Measurements from ENCODE around the gene SUMO3. TPM values are rescaled to one million over a fixed set of nuclear protein-coding genes. Genes with fewer than 3 reads are reported as not detected.

Gene SUMO3
- total and polyA plus RNA-seq, 2 of the 4 experiments (the other 2 are of a cell fraction), result 64.9 to 101 TPM

- CTCF ChIA-PET, result no interaction called here
- POLR2A ChIA-PET (ENCODE audit: unreplicated experiment), result no interaction called here
- dilution Hi-C loops (cut with HindIII; ENCODE audit: low sequenced_read_pairs, unreplicated experiment), result no loop called here
Measured at GRCh38 chr21:44761011-44761729, 56.7 kb downstream of the SUMO3 start.

More at GRCh38 chr21:44761011-44761729, 56.7 kb downstream of the SUMO3 start:
- intact Hi-C loops (cut with micrococcal nuclease), result no loop called here
- no peak overlapping the region for H2BK20ac ChIP-seq (ENCODE audit: low read depth, low read length)
- no peak overlapping the region for H3K14ac ChIP-seq (replicated peaks; ENCODE audit: low read depth, low read length)
- peaks cover 3% of the 10 kb centered on the region; the same call in 1 of the 2 replicates for H3K27me3 ChIP-seq (ENCODE audit: control insufficient read depth, insufficient read depth, low read length)
- no peaks in the 10 kb centered on the region for H3K9me3 ChIP-seq (ENCODE audit: control insufficient read depth, insufficient read depth, low read length)
- no peak overlapping the region for H2BK5ac ChIP-seq (ENCODE audit: low read depth, low read length, poor library complexity, severe bottlenecking)
- H3K4me2 ChIP-seq (ENCODE audit: low read depth, low read length), result no peak overlapping the region
- no peak for TF ChIP-seq SMC3 (IDR thresholded peaks at IDR 0.05; ENCODE audit: low read depth, low read length)
- no peak for TF ChIP-seq NFE2L2 (IDR thresholded peaks at IDR 0.05; ENCODE audit: low read depth, low read length)
- TF ChIP-seq BHLHE40 (IDR thresholded peaks at IDR 0.05; ENCODE audit: low read depth, low read length), result no peak
- TF ChIP-seq CTCF (conservative IDR thresholded peaks at IDR 0.05; ENCODE audit: low read depth, low read length), result no peak
- TF ChIP-seq RCOR1 (IDR thresholded peaks at IDR 0.05; ENCODE audit: insufficient replicate concordance, low read length), result no peak
- no peak for TF ChIP-seq USF2 (IDR thresholded peaks at IDR 0.05; ENCODE audit: low read depth, low read length)
- TF ChIP-seq MAZ (IDR thresholded peaks at IDR 0.05; ENCODE audit: borderline replicate concordance, low read depth, low read length), result no peak
- TF ChIP-seq POLR2A (IDR thresholded peaks at IDR 0.05; ENCODE audit: low read depth, low read length), result no peak
- no peak for TF ChIP-seq MAFK (IDR thresholded peaks at IDR 0.05; ENCODE audit: low read depth, low read length)
- no peak for TF ChIP-seq MXI1 (IDR thresholded peaks at IDR 0.05; ENCODE audit: borderline replicate concordance, low read depth, low read length)
- no peak overlapping the region for H2AK9ac ChIP-seq (replicated peaks; ENCODE audit: low read depth, low read length, poor library complexity)
- in situ Hi-C loops (cut with MboI; ENCODE audit: low sequenced_read_pairs), result no loop called here
- no peak overlapping the region for H2BK120ac ChIP-seq (ENCODE audit: low read depth, low read length)
- no peak overlapping the region for H4K8ac ChIP-seq (ENCODE audit: low read depth in 2 of 2, low read length in 2 of 2)
- no peak overlapping the region for H3K4ac ChIP-seq (ENCODE audit: low read depth, low read length)
- BruUV-seq (replicated peaks), result no TSS peak
- H3K23ac ChIP-seq (ENCODE audit: low read depth, low read length), result no peak overlapping the region
- H3K27ac ChIP-seq (ENCODE audit: insufficient read depth, low read length), result no peak overlapping the region
- no peaks in the 10 kb centered on the region; the same call in none of the 2 replicates for H4K20me1 ChIP-seq (ENCODE audit: insufficient read depth, low read length)
- H4K5ac ChIP-seq (ENCODE audit: low read depth, low read length), result no peak overlapping the region
- no peaks in the 10 kb centered on the region for H3K9me1 ChIP-seq (ENCODE audit: insufficient read depth, low read length)
- no peaks in the 10 kb centered on the region for H3K79me1 ChIP-seq (ENCODE audit: low read depth in 1 of 2, low read length in 2 of 2)
- H3K4me1 ChIP-seq (ENCODE audit: control insufficient read depth, insufficient read depth, low read length), result no peaks in the 10 kb centered on the region
- no peak overlapping the region for H3K9ac ChIP-seq (ENCODE audit: low read depth, low read length)
- no peak overlapping the region for H4K91ac ChIP-seq (ENCODE audit: insufficient read depth, low read depth, low read length)
- no peak overlapping the region for H3K4me3 ChIP-seq (ENCODE audit: insufficient read depth, low read depth, low read length)
- no peak overlapping the region for H2BK15ac ChIP-seq (ENCODE audit: low read depth, low read length)
- H3K36me3 ChIP-seq (ENCODE audit: control insufficient read depth, insufficient read depth, low read length), result no peaks in the 10 kb centered on the region
- H3K18ac ChIP-seq (ENCODE audit: low read depth, low read length), result no peak overlapping the region
- DNase-seq, result no peak
- no peak overlapping the region for H3K56ac ChIP-seq (ENCODE audit: extremely low read depth, insufficient read depth, low read length)
- H2AFZ ChIP-seq (replicated peaks; ENCODE audit: low read length, poor library complexity), result no peak overlapping the region
- no peak for ATAC-seq (ENCODE audit: low read depth)
- 100% methylated on average over 3 of the region's 21 CpGs; no CpG with 5 or more reads in 1 of the 2 experiments for WGBS, 2 experiments (ENCODE audit: extremely low coverage in 2 of 2, insufficient read length in 1 of 2)
- no peak overlapping the region for H2AK5ac ChIP-seq (ENCODE audit: low read depth, low read length)

Data from IMR-90 (cell line).